Endometrial microvascular endothelial cells (primary cell): ENCODE data around the gene FAM241B. TPM values are rescaled to one million over a fixed set of nuclear protein-coding genes. Genes with fewer than 3 reads are reported as not detected.

ENCODE experiments used
- total RNA-seq: library from RNA; depleted of rRNA; stranded (reverse); fragments of >200 nt; gene quantifications from one replicate; pipeline ENCODE4 v1.2.3, GENCODE V29; 2015; ENCODE audit errors: inconsistent ontology term

Gene FAM241B
- total RNA-seq, 1 donor from 2014 or later = not detected

Other genes starting within 250 kb of the FAM241B start
- gene TACR2, start 213.3 kb upstream of the FAM241B start, total RNA-seq = not detected
- 52.4 TPM for gene TSPAN15, start 178.8 kb upstream of the FAM241B start, total RNA-seq
- not detected for gene NEUROG3, start 56.8 kb upstream of the FAM241B start, total RNA-seq
- gene COL13A1, start 171.7 kb downstream of the FAM241B start, total RNA-seq = 53.8 TPM